CD4-positive, alpha-beta T cell treated with Interleukin-17A for 4 hours (primary cell): Measurements from ENCODE around the gene HOXB2.
"Not testable (repeated sequence)": the region's sequence is repeated elsewhere in the genome, so short reads cannot be mapped to it uniquely, and the experiment has no call there.

Source experiments
- DNase-seq: peaks from one replicate; pipeline ENCODE4 v3.0.0-alpha.2; 2020; ENCODE audit warnings: mixed read lengths

HOXB2 gene

GRCh38 chr17:48513097-48513496, 31.8 kb downstream of the HOXB2 start:
- peak; percentile 38 for DNase-seq

- DNase-seq: peak; percentile 65
Observed at GRCh38 chr17:48510761-48511604, 33.9 kb downstream of the HOXB2 start.

- DNase-seq: no peak
Observed at GRCh38 chr17:48510381-48510760, 34.5 kb downstream of the HOXB2 start.

- not testable (repeated sequence) for DNase-seq
Observed at GRCh38 chr17:48509708-48510107, 35.2 kb downstream of the HOXB2 start.

GRCh38 chr17:48506246-48506645, 38.7 kb downstream of the HOXB2 start:
- no peak for DNase-seq

GRCh38 chr17:48505788-48506187, 39.1 kb downstream of the HOXB2 start:
- DNase-seq: peak; percentile 63

- DNase-seq: no peak
Observed at GRCh38 chr17:48504953-48505352, 40.0 kb downstream of the HOXB2 start.

GRCh38 chr17:48503747-48504146, 41.2 kb downstream of the HOXB2 start:
- DNase-seq: no peak

- no peak for DNase-seq
Observed at GRCh38 chr17:48502901-48503300, 42.0 kb downstream of the HOXB2 start.

- DNase-seq: no peak
Observed at GRCh38 chr17:48502312-48502711, 42.6 kb downstream of the HOXB2 start.

GRCh38 chr17:48500435-48501426, 44.2 kb downstream of the HOXB2 start:
- peak; percentile 17 for DNase-seq

- DNase-seq: no peak
Observed at GRCh38 chr17:48499735-48500434, 45.0 kb downstream of the HOXB2 start.

- no peak for DNase-seq
Observed at GRCh38 chr17:48499248-48499647, 45.7 kb downstream of the HOXB2 start.

- no peak for DNase-seq
Observed at GRCh38 chr17:48498164-48498850, 46.6 kb downstream of the HOXB2 start.

GRCh38 chr17:48497103-48497502, 47.8 kb downstream of the HOXB2 start:
- DNase-seq: no peak

GRCh38 chr17:48494335-48494734, 50.6 kb downstream of the HOXB2 start:
- DNase-seq: no peak
